Thymus (tissue), 11 donors: ENCODE measurements around the gene MICU2. TPM values are rescaled to one million over a fixed set of nuclear protein-coding genes. Genes with fewer than 3 reads are reported as not detected.
A peak's percentile ranks its signal among the peaks of the same experiment; 100 is the strongest.

Experiments used
- DNase-seq, 9 donors: peaks; one replicate each; pipeline ENCODE4 v3.0.0-alpha.2; 2013; ENCODE audit warnings: low spot score in 9 of 9, low read depth in 6 of 9, missing footprints in 1 of 9
- H3K27ac ChIP-seq, 2 donors: one replicate each; pipeline ENCODE4 v1.5.1; 2013; ENCODE audit warnings: control low read depth in 1 of 2, low read depth in 1 of 2, low read length in 1 of 2, mild to moderate bottlenecking in 1 of 2, moderate library complexity in 1 of 2
- H3K27me3 ChIP-seq, 2 donors: one replicate each; pipeline ENCODE4 v1.5.1; 2013; ENCODE audit warnings: low read length in 1 of 2; ENCODE audit not compliant: control insufficient read depth in 2 of 2, insufficient read depth in 1 of 2
- H3K36me3 ChIP-seq, 2 donors: one replicate each; pipeline ENCODE4 v1.5.1; 2013; ENCODE audit warnings: low read length in 1 of 2, mild to moderate bottlenecking in 1 of 2, moderate library complexity in 1 of 2; ENCODE audit not compliant: control insufficient read depth in 2 of 2, insufficient read depth in 2 of 2
- H3K4me1 ChIP-seq, 2 donors: one replicate each; pipeline ENCODE4 v1.5.1; 2013; ENCODE audit warnings: low read length in 2 of 2; ENCODE audit not compliant: control insufficient read depth in 2 of 2, insufficient read depth in 2 of 2
- H3K4me3 ChIP-seq, 2 donors: one replicate each; pipeline ENCODE4 v1.5.1; 2013; ENCODE audit warnings: low read length in 2 of 2, control low read depth in 1 of 2, mild to moderate bottlenecking in 1 of 2
- H3K9me3 ChIP-seq, 2 donors: one replicate each; pipeline ENCODE4 v1.5.1; 2013; ENCODE audit warnings: low read length in 1 of 2, mild to moderate bottlenecking in 1 of 2; ENCODE audit not compliant: control insufficient read depth in 2 of 2, insufficient read depth in 1 of 2
- WGBS: extraction: QIAGEN DNeasy Blood & Tissue Kit; methylation state at CpG from one replicate; pipeline ENCODE4 v1.1.7; 2013; 5-methylcytosine and 5-hydroxymethylcytosine counted together
- polyA plus RNA-seq: library from polyadenylated mRNA; stranded (reverse); fragments of 200-250 nt; gene quantifications from one replicate; pipeline ENCODE4 v1.2.3, GENCODE V29; 2013
- total RNA-seq: library from RNA; stranded (reverse); fragments of 120-200 nt; gene quantifications from one replicate; pipeline ENCODE4 v1.2.4, GENCODE V29; 2013
- donor health status: healthy.

Gene MICU2
- total and polyA plus RNA-seq, 2 donors, result 47.5 to 80.0 TPM

DNA sequence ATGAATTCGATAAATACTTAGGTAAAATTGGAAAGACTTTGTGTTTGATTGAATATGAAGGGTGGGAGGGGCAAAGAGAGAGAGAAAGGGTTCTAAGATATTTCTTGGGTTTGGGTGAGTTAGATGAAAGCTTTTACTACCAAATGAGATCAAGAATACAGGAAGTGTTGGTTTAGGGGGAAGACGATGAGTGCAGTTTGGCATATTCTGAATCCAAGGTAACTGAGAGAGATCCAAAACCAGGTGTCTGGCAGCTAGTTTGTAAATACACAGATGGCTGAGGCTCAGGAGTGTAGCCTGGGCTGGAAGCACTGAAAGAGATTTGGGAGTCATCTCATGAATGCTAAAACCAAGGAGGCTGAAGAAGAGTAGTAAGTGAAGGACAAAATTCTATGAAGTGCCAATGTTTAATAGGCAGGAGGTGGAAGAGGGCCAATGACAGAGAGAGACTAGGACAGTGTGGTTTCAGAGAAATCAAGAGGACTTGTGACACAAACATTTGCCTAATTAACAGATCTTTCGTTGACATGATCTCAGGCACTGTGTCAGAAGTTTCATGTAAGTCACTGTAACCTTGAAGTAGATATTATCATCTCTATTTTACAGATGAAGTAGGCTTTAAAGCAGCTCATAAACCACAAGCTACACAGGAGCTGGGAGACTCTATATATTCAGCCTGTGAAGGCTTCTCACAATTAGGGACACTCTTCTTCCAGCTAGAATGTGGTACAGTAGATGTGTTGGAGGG, 74.7 kb downstream of the MICU2 start:
- peaks cover 11 to 17% of the 10 kb centered on the region in 2 donors for H3K4me1 ChIP-seq
- DNase-seq, result peak in 7 of 9 donors; percentile 15 to 72 (median 29)
- WGBS, result 20% methylated on average over 3 of the region's 3 CpGs
- no peaks in the 10 kb centered on the region for H3K27me3 ChIP-seq
- H3K27ac ChIP-seq, result peak overlapping the region in 1 of 2 donors; percentile 54
- no peaks in the 10 kb centered on the region for H3K9me3 ChIP-seq
- H3K36me3 ChIP-seq, result no peaks in the 10 kb centered on the region
- no peak overlapping the region for H3K4me3 ChIP-seq

DNA sequence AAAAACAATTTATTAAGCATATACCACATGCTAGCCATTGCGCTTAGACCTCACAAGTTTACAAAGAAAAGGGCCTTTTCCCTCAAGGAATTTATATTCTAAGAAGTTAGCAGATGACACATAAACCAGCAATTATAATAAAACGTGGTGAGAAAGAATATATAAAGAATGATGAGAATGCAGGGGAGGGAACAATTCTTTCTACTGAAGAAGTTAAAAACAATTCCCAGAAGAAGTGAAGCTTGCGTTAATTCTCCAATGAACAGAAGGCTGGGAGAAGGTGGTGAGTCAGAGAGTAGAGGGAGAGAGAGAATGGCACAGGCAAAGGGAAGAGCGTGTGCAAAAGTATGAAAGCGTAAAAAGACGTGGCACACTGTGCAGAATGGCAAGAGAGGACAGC, 75.4 kb downstream of the MICU2 start:
- peaks cover 0 to 1% of the 10 kb centered on the region in 2 donors for H3K36me3 ChIP-seq
- H3K27me3 ChIP-seq, result no peaks in the 10 kb centered on the region
- H3K27ac ChIP-seq, result no peak overlapping the region
- H3K4me3 ChIP-seq, result no peak overlapping the region
- no peaks in the 10 kb centered on the region for H3K9me3 ChIP-seq
- DNase-seq, result no peak
- peaks cover 11 to 17% of the 10 kb centered on the region in 2 donors for H3K4me1 ChIP-seq
- WGBS, result 96% methylated on average over 6 of the region's 6 CpGs

DNA sequence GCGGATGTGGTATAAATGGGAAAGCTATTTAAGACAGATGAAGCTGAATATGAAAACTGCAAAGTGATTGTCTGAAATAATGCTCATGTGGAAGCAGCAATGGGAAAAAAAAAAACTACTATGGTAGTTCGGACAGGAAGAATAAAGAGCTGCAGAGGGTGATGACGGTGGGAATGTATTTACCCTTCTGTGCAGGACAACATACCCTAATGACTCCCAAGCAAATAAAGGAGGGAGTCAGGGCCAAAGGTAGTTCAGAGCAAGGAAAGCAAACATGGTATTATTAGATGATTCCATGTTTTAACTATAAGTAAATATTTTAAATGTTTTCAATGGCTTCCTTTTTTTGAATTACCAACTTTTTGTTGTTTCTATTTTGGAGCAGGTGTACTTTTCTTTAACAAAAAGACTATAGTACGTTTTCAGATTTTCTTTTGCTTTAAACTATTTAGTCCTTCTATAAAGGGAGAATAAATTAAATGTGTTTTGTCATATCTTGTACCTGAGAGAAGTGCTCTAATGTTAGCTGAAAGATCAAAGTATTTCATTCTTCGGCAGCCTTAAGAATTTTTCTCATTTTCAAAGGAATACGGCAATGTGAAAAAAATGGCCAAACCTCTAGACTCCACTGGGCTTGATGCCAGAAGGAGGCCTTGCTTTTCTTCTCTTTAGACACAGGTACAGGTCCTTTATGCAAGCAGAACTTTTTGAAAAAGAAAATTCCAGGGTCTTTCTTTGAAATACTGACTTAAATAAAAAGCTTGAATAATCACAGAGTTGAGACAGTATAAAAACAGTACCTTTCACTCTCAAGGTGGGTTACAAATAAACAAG, 77.0 kb downstream of the MICU2 start:
- peaks cover 7 to 8% of the 10 kb centered on the region in 2 donors for H3K36me3 ChIP-seq
- H3K9me3 ChIP-seq, result no peaks in the 10 kb centered on the region
- H3K27me3 ChIP-seq, result no peaks in the 10 kb centered on the region
- H3K4me1 ChIP-seq, result peaks cover 11 to 17% of the 10 kb centered on the region in 2 donors
- 97% methylated on average over 6 of the region's 6 CpGs for WGBS
- H3K27ac ChIP-seq, result no peak overlapping the region
- no peak overlapping the region for H3K4me3 ChIP-seq
- DNase-seq, result no peak

DNA sequence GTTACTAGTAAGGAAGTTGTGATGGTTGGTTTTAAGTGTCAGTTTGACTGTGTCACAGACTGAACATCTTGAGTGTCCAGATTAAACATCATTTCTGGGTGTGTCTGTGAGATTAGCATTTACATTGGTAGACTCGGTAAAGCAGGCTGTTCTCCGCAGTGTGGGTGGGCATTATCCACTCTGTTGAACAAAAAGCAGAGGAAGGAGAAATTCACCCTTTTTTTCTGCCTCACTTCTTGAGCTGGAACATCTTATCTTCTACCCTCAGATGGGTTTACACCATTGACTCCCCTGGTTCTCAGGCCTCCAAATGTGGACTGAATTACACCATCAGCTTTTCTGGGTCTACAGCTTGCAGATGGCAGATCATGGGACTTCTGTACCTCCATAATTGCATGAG, 81.1 kb downstream of the MICU2 start:
- Histone ChIP-seq H3K9me3 (no peaks in the 10 kb centered on the region), H3K27me3 (no peaks in the 10 kb centered on the region), H3K27ac (no peak overlapping the region), H3K4me1 (no peaks in the 10 kb centered on the region), H3K36me3 (peaks cover 7 to 14% of the 10 kb centered on the region in 2 donors), H3K4me3 (no peak overlapping the region)
- 96% methylated on average over 2 of the region's 2 CpGs for WGBS
- DNase-seq, result no peak

DNA sequence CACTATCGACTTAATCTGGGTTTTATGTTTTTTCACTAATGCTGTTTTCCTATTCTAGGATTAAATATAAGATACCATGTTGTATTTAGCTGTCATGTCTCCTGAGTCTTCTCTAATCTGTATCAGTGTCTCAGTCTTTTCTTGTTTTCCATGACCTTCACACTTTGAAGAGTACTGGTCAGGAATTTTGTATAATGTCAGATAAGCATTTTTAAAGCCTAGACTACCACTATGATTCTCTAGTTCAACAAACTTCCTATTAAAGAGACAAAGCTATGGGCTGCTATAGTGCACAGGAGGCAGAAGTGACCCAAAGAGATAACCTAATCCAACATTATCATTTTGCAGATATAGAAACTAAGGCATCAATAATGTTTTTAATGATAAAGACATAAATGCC, 81.8 kb downstream of the MICU2 start:
- H3K36me3 ChIP-seq, result peaks cover 7 to 14% of the 10 kb centered on the region in 2 donors
- H3K4me3 ChIP-seq, result no peak overlapping the region
- no peak for DNase-seq
- H3K27ac ChIP-seq, result no peak overlapping the region
- H3K9me3 ChIP-seq, result no peaks in the 10 kb centered on the region
- H3K4me1 ChIP-seq, result no peaks in the 10 kb centered on the region
- H3K27me3 ChIP-seq, result no peaks in the 10 kb centered on the region
- WGBS, result 98% methylated on average over 1 of the region's 1 CpG

DNA sequence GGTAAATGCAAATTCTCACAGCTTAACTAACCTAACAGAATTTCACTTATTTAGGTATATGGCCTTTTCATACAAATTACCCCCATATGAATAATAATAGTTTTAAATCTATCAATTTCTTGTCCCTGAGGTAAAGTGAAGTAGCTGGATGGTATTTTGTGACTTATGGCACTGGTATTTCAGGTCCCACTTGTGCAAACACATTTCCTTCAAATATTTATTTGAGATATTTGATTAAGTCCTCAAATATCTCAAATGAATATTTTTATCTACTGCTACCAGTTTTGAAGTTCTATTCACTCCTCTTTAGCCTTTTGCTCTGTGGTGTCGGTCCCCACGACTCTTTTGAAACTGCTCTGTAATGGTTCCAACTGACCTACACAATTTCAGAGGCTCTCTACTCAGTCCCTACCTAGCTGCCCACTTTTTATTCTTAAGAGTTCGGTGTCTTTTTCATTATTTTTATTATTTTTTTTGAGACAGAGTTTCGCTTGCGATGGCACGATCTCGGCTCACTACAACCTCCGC, 85.3 kb downstream of the MICU2 start:
- peaks cover 7 to 14% of the 10 kb centered on the region in 2 donors for H3K36me3 ChIP-seq
- H3K9me3 ChIP-seq, result no peaks in the 10 kb centered on the region
- DNase-seq, result no peak
- no peaks in the 10 kb centered on the region for H3K27me3 ChIP-seq
- no peak overlapping the region for H3K4me3 ChIP-seq
- no peak overlapping the region for H3K27ac ChIP-seq
- H3K4me1 ChIP-seq, result no peaks in the 10 kb centered on the region
- over 99% methylated on average over 8 of the region's 8 CpGs for WGBS

DNA sequence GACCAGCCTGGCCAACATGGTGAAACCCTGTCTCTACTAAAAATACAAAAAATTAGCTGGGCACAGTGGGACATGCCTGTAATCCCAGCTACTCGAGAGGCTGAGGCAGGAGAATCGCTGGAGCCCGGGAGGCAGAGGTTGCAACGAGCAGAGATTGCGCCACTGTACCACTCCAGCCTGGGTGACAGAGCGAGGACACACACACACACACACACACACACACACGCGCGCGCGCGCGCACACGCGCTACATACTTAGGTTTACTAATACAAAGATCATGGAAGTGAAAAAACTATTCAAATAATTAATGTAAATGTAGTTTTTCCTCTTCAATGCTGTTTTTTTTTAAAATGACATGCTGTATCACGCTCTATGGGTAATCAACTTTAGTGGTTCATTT, 86.4 kb downstream of the MICU2 start:
- Histone ChIP-seq H3K27me3 (no peaks in the 10 kb centered on the region), H3K4me3 (no peak overlapping the region), H3K27ac (no peak overlapping the region), H3K9me3 (no peaks in the 10 kb centered on the region), H3K36me3 (peaks cover 6 to 7% of the 10 kb centered on the region in 2 donors), H3K4me1 (no peaks in the 10 kb centered on the region)
- WGBS, result 89% methylated on average over 16 of the region's 16 CpGs
- DNase-seq, result no peak

DNA sequence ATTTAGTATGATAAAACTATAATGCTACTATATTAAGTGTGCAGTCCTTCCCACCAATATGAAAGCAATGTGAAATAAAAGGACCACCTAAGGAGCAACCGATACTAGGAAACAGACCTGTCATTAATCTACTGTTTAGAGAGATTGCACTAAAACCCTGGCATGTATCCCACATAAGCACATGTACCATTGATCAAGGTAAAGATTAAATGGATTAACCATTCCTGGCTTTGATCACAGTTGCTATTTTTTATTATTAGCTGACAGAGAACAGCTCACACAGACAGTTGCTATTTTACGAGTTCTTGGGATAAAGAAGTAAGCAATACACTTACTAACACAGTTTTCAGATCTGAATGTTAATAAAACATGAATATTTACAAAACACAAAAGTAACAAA, 87.2 kb downstream of the MICU2 start:
- Histone ChIP-seq H3K9me3 (no peaks in the 10 kb centered on the region), H3K36me3 (peaks cover 4 to 7% of the 10 kb centered on the region in 2 donors), H3K4me1 (no peaks in the 10 kb centered on the region), H3K27ac (no peak overlapping the region), H3K4me3 (no peak overlapping the region), H3K27me3 (no peaks in the 10 kb centered on the region)
- no peak for DNase-seq
- 99% methylated on average over 2 of the region's 2 CpGs for WGBS

DNA sequence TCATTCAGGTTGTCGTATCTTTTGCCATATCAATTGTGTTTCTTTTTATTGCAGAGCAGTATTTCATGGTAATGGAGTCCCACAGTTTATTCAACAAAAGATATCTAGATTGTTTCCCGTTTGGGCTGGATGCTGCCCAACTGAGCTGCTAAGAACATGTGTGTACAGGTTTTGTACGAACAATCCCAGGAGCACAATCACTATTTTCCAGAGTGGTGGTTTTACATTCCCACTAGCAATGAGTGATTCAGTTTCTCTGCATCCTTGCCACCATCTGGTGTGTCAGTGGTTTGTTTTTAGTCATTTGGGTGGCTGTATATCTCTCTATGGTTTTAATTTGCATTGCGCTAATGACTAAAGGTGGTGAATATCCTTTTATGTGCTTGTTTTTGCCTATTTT, 92.1 kb downstream of the MICU2 start:
- H3K4me1 ChIP-seq, result no peaks in the 10 kb centered on the region
- no peak overlapping the region for H3K4me3 ChIP-seq
- no peak overlapping the region for H3K27ac ChIP-seq
- DNase-seq, result no peak
- WGBS, result 93% methylated on average over 4 of the region's 4 CpGs
- H3K36me3 ChIP-seq, result peaks cover 11 to 12% of the 10 kb centered on the region in 2 donors
- H3K9me3 ChIP-seq, result no peaks in the 10 kb centered on the region
- H3K27me3 ChIP-seq, result no peaks in the 10 kb centered on the region
